Measurements from ENCODE around the gene TMEM129.
"Not testable (repeated sequence)": the region's sequence is repeated elsewhere in the genome, so short reads cannot be mapped to it uniquely, and the experiment has no call there.

The TMEM129 gene

GRCh38 chr4:1713003-1713851, 7.9 kb downstream of the TMEM129 start:
- no peaks in the 10 kb centered on the region for H3K4me1 ChIP-seq (ENCODE audit: control insufficient read depth, insufficient read depth, low read length)
- H3K27me3 ChIP-seq (ENCODE audit: control insufficient read depth, insufficient read depth, low read length) = no peaks in the 10 kb centered on the region
- H3K36me3 ChIP-seq (ENCODE audit: control insufficient read depth, insufficient read depth, low read length) = peaks cover 16% of the 10 kb centered on the region
- H3K9me3 ChIP-seq (ENCODE audit: control insufficient read depth, insufficient read depth, low read length) = no peaks in the 10 kb centered on the region
- peak overlapping the region; percentile 73 for H3K9ac ChIP-seq (ENCODE audit: low read depth, low read length)
- H3K4me3 ChIP-seq (ENCODE audit: low read depth, low read length) = peak overlapping the region; percentile 71

GRCh38 chr4:1712216-1713002, 8.7 kb downstream of the TMEM129 start, which contains the start of gene SLBP:
Gene SLBP (minus strand): TSS chr4:1712319. CDS start chr4:1712188, 131 bp downstream.
- Histone ChIP-seq H3K9ac (ENCODE audit: low read depth, low read length) (peak within 1 kb of the TSS; percentile 83), H3K9me3 (ENCODE audit: control insufficient read depth, insufficient read depth, low read length) (no peaks in the 10 kb centered on the region), H3K4me3 (ENCODE audit: low read depth, low read length) (peak within 1 kb of the TSS; percentile 71), H3K4me1 (ENCODE audit: control insufficient read depth, insufficient read depth, low read length) (no peaks in the 10 kb centered on the region), H3K27me3 (ENCODE audit: control insufficient read depth, insufficient read depth, low read length) (no peaks in the 10 kb centered on the region), H3K36me3 (ENCODE audit: control insufficient read depth, insufficient read depth, low read length) (peaks cover 10% of the 10 kb centered on the region)

DNA sequence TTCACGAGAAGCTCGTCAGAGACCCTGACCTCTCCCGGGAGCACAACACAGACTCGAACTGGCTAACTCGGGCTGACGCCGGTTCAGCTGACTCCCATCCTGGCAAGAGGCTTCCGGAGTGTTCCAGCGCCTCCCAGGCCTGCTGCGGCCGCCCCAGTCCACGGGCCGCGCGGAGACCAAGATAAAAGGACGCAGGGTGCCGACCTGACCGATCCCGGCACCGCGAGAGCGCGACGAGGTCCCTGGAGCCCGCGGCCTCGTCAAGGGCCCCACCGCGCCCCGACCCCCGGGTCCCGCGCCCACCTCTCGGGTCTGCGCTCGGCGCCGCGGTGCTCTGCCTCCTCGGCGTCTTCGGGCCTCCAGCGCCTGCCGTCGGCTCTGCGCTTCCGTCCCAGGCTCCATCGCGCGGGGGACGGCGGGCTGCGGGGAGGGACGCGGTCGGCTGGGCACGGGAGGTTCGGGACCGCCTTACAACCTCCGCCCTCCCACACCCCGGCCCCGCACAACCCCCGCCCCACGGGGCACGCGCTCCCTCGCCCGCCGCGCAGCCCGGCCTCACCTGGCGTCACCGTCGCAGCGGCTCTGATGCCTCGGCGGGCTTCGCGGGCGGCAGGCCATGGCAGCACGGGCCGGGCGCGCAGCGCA, 9.4 kb downstream of the TMEM129 start:
- Histone ChIP-seq H3K4me1 (ENCODE audit: control insufficient read depth, insufficient read depth, low read length) (no peaks in the 10 kb centered on the region), H3K27me3 (ENCODE audit: control insufficient read depth, insufficient read depth, low read length) (no peaks in the 10 kb centered on the region), H3K36me3 (ENCODE audit: control insufficient read depth, insufficient read depth, low read length) (peaks cover 3% of the 10 kb centered on the region), H3K9me3 (ENCODE audit: control insufficient read depth, insufficient read depth, low read length) (no peaks in the 10 kb centered on the region), H3K4me3 (ENCODE audit: low read depth, low read length) (peak overlapping the region; percentile 71), H3K9ac (ENCODE audit: low read depth, low read length) (peak overlapping the region; percentile 83)

DNA sequence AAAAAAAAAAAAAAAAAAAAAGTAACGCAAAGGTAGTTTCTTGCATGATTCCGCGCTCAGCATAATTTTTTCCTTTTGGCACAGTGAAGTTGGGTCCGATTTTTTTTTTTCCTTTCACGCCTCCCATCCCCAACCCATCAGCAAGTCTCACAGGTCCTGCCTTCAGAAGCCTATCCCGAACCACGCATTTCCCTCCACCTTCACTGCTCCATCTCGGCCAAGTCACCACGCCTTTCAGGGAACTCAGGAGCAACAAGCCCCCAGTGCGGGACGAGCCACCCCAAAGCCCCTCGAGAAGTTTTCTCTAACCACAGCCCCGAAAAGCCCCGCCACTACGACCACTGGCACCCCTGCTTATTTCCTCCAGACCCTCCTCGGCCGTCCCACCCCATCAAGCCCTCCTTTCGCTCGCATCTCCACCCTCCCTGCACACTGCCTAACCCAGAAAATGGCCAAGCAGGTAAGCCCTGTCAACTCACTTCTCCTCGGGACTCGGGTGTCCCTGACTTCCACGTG, 10.0 kb downstream of the TMEM129 start:
- Histone ChIP-seq H3K9me3 (ENCODE audit: control insufficient read depth, insufficient read depth, low read length) (no peaks in the 10 kb centered on the region), H3K9ac (ENCODE audit: low read depth, low read length) (peak overlapping the region; percentile 83), H3K4me1 (ENCODE audit: control insufficient read depth, insufficient read depth, low read length) (no peaks in the 10 kb centered on the region), H3K27me3 (ENCODE audit: control insufficient read depth, insufficient read depth, low read length) (no peaks in the 10 kb centered on the region), H3K36me3 (ENCODE audit: control insufficient read depth, insufficient read depth, low read length) (peaks cover 3% of the 10 kb centered on the region), H3K4me3 (ENCODE audit: low read depth, low read length) (peak overlapping the region; percentile 71)

DNA sequence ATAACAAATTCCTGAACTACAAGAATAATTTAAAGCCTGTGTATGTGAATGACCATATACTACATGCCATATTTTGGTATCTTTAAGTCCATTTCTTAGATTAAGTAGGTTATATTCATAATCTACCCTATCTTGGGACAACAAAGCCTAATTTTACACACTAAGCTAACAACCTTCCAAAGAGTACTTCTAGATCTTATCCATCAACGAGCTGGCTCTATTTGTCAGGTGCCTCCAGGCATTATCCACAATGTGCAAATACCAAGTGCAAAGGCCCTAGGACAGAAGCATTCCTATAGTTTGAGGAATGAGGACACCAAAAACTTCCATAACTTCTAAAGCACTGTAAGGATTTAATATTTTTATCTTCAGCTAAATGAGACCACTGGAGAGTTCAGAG, 12.5 kb downstream of the TMEM129 start:
- no peak overlapping the region for H3K4me3 ChIP-seq (ENCODE audit: low read depth, low read length)
- H3K4me1 ChIP-seq (ENCODE audit: control insufficient read depth, insufficient read depth, low read length) = no peaks in the 10 kb centered on the region
- H3K36me3 ChIP-seq (ENCODE audit: control insufficient read depth, insufficient read depth, low read length) = peaks cover 3% of the 10 kb centered on the region
- no peaks in the 10 kb centered on the region for H3K9me3 ChIP-seq (ENCODE audit: control insufficient read depth, insufficient read depth, low read length)
- H3K27me3 ChIP-seq (ENCODE audit: control insufficient read depth, insufficient read depth, low read length) = no peaks in the 10 kb centered on the region
- no peak overlapping the region for H3K9ac ChIP-seq (ENCODE audit: low read depth, low read length)

DNA sequence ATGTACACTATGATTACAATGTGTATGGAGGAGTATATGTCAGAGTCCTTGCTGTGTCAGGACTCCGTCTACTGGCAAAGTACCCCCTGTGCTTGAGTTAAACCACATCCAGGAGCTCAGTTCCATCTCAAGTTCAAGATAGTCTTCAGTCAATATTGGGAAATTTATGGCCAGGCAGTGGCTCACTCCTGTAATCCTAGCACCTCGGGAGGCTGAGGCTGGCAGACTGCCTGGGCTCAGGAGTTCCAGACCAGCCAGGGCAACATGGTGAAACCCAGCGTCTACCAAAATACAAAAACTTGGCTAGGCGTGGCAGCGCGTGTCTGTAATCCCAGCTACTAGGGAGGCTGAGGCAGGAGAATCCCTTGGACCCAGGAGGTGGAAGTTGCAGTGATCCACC, 14.8 kb downstream of the TMEM129 start:
- Histone ChIP-seq H3K9me3 (ENCODE audit: control insufficient read depth, insufficient read depth, low read length) (no peaks in the 10 kb centered on the region), H3K4me1 (ENCODE audit: control insufficient read depth, insufficient read depth, low read length) (no peaks in the 10 kb centered on the region), H3K9ac (ENCODE audit: low read depth, low read length) (no peak overlapping the region), H3K27me3 (ENCODE audit: control insufficient read depth, insufficient read depth, low read length) (no peaks in the 10 kb centered on the region), H3K36me3 (ENCODE audit: control insufficient read depth, insufficient read depth, low read length) (peaks cover 7% of the 10 kb centered on the region), H3K4me3 (ENCODE audit: low read depth, low read length) (no peak overlapping the region)

DNA sequence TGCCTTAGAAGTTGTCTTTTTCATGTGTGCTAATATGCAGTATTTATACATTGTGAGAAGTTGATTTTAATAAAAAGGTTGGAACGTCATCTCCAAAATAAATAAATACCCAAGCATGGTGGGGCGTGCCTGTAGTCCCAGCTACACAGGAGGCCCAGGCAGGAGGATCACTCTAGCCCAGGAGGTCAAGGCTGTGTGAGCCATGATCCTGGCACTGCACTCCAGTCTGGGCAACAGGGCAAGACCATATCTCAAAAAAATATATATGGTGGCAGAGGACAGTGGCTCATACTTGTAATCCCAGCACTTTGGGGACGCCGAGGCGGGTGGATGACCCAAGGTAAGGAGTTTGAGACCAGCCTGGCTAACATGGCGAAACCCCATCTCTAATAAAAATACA, 15.4 kb downstream of the TMEM129 start:
- no peak overlapping the region for H3K9ac ChIP-seq (ENCODE audit: low read depth, low read length)
- no peaks in the 10 kb centered on the region for H3K4me1 ChIP-seq (ENCODE audit: control insufficient read depth, insufficient read depth, low read length)
- peaks cover 6% of the 10 kb centered on the region for H3K36me3 ChIP-seq (ENCODE audit: control insufficient read depth, insufficient read depth, low read length)
- no peaks in the 10 kb centered on the region for H3K27me3 ChIP-seq (ENCODE audit: control insufficient read depth, insufficient read depth, low read length)
- no peaks in the 10 kb centered on the region for H3K9me3 ChIP-seq (ENCODE audit: control insufficient read depth, insufficient read depth, low read length)
- no peak overlapping the region for H3K4me3 ChIP-seq (ENCODE audit: low read depth, low read length)

GRCh38 chr4:1703867-1704266, 17.3 kb downstream of the TMEM129 start:
- H3K4me3 ChIP-seq (ENCODE audit: low read depth, low read length) = no peak overlapping the region
- peaks cover 11% of the 10 kb centered on the region for H3K36me3 ChIP-seq (ENCODE audit: control insufficient read depth, insufficient read depth, low read length)

DNA sequence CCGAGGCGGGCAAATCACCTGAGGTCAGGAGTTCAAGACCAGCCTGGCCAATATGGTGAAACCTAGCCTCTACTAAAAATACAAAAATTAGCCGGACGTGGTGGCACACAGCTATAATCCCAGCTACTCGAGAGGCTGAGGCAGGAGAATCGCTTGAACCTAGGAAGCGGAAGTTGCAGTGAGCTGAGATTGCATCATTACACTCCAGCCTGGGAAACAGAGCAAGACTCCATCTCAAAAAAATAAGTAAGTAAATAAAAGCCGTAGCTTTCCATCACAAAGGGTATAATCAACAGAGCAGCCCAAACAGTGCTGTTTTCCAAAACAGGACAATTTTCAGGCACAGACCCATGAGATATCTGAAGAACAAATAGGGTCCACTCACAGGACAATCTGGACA, 19.5 kb downstream of the TMEM129 start:
- H3K36me3 ChIP-seq (ENCODE audit: control insufficient read depth, insufficient read depth, low read length) = peaks cover 23% of the 10 kb centered on the region

More at GRCh38 chr4:1703867-1704266, 17.3 kb downstream of the TMEM129 start:
- Histone ChIP-seq H3K9ac (ENCODE audit: low read depth, low read length) (no peak overlapping the region), H3K27me3 (ENCODE audit: control insufficient read depth, insufficient read depth, low read length) (no peaks in the 10 kb centered on the region), H3K4me1 (ENCODE audit: control insufficient read depth, insufficient read depth, low read length) (no peaks in the 10 kb centered on the region), H3K9me3 (ENCODE audit: control insufficient read depth, insufficient read depth, low read length) (no peaks in the 10 kb centered on the region)

DNA sequence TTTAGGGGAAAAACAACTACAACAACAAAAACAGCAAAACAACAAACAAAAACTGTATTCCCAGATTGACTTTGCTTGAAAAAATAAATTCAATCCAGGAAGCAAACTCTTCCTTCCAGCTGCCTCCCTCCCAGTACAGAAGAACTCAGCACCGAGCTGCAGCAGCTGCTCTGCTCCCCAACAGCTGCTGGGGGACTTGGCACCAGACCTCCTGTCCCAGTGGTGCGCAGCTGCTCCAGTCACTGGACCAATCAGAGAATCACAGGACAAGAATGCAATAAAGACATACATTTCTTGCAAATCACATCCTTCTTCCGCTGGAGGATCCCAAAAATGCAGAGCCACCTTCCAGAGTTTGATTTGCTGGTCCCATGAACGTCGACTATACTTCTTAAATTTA, 25.2 kb downstream of the TMEM129 start:
- H3K4me1 ChIP-seq (ENCODE audit: control insufficient read depth, insufficient read depth, low read length) = no peaks in the 10 kb centered on the region
- H3K9ac ChIP-seq (ENCODE audit: low read depth, low read length) = no peak overlapping the region
- no peaks in the 10 kb centered on the region for H3K27me3 ChIP-seq (ENCODE audit: control insufficient read depth, insufficient read depth, low read length)
- H3K9me3 ChIP-seq (ENCODE audit: control insufficient read depth, insufficient read depth, low read length) = no peaks in the 10 kb centered on the region
- no peak overlapping the region for H3K4me3 ChIP-seq (ENCODE audit: low read depth, low read length)
- peaks cover 42% of the 10 kb centered on the region for H3K36me3 ChIP-seq (ENCODE audit: control insufficient read depth, insufficient read depth, low read length)

More for the DNA sequence above, 19.5 kb downstream of the TMEM129 start:
- H3K9me3 ChIP-seq (ENCODE audit: control insufficient read depth, insufficient read depth, low read length); H3K9ac ChIP-seq (ENCODE audit: low read depth, low read length); H3K4me3 ChIP-seq (ENCODE audit: low read depth, low read length); H3K4me1 ChIP-seq (ENCODE audit: control insufficient read depth, insufficient read depth, low read length); H3K27me3 ChIP-seq (ENCODE audit: control insufficient read depth, insufficient read depth, low read length): not testable (repeated sequence)

DNA sequence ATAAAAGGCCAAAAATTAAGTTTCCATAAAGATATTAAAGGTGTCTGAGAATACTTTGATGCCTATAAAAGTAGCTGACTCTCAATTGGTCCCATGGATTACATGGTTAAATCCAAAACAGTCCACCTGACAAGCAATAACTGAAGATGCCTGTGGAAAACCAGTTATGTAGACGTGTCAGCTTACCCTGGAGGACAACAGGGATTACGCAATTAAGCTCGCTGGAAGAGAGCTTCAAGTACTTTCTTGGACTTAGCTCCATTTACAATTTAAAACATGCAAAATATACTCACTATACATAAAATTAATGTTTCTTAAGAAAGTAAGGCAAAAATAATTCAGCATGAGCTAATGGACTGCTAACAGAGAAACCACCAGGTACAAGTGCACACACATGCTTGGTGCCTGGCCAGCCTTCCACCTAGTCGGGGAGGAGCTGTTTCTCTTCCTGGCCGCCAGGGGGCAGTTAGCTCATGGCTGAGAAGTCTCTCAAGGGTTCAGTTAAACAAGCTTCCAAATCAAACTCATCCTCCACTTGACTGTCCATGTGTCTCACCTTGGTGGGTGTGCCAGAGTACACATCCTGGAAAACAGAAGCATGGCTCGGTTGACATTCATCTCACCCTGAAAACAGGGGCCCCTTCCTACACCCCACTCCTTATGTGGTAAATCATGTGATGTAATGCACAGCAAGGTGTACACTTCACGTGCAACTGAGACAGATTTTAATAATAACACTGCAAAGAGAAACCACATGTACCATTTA, 27.8 kb downstream of the TMEM129 start:
- Histone ChIP-seq H3K27me3 (ENCODE audit: control insufficient read depth, insufficient read depth, low read length) (no peaks in the 10 kb centered on the region), H3K9ac (ENCODE audit: low read depth, low read length) (no peak overlapping the region), H3K4me3 (ENCODE audit: low read depth, low read length) (no peak overlapping the region), H3K36me3 (ENCODE audit: control insufficient read depth, insufficient read depth, low read length) (peaks cover 39% of the 10 kb centered on the region), H3K4me1 (ENCODE audit: control insufficient read depth, insufficient read depth, low read length) (no peaks in the 10 kb centered on the region), H3K9me3 (ENCODE audit: control insufficient read depth, insufficient read depth, low read length) (no peaks in the 10 kb centered on the region)

Data from iPS-15b (cell line).